Breast epithelium (tissue), 3 donors: Measurements from ENCODE around the gene KCNK3.

ENCODE experiments used
- CTCF ChIP-seq, 3 donors: fragments of 450-650 bp; IDR thresholded peaks; one replicate each; pipeline ENCODE4 v1.5.1; 2016 to 2017; ENCODE audit warnings: antibody characterized with exemption in 3 of 3, mild to moderate bottlenecking in 3 of 3, moderate library complexity in 3 of 3
- POLR2A ChIP-seq: fragments of 450-650 bp; IDR thresholded peaks from one replicate; pipeline ENCODE4 v1.6.1; 2016; ENCODE audit warnings: antibody characterized with exemption, mild to moderate bottlenecking, moderate library complexity

- no peak for TF ChIP-seq CTCF (IDR thresholded peaks at IDR 0.05)
- no peak for TF ChIP-seq POLR2A
Measured at GRCh38 chr2:26683583-26683982, 8.9 kb upstream of the KCNK3 start.
